Lower lobe of right lung (tissue), 2 donors: Measurements from ENCODE around the gene DNM3. TPM values are rescaled to one million over a fixed set of nuclear protein-coding genes. Genes with fewer than 3 reads are reported as not detected.

ENCODE experiments used
- ATAC-seq, 2 donors: fragments of 200-7000 bp; cut with Tn5 transposase; one replicate each; pipeline ENCODE4 v1.9.1; 2020 to 2022; ENCODE audit warnings: mild to moderate bottlenecking in 2 of 2, moderate library complexity in 2 of 2
- DNase-seq: peaks from one replicate; pipeline ENCODE4 v3.0.0-alpha.2; 2020
- H3K27ac ChIP-seq: fragments of 200-600 bp; one replicate; pipeline ENCODE4 v1.8.0; 2022
- H3K27me3 ChIP-seq: fragments of 200-600 bp; one replicate; pipeline ENCODE4 v1.8.0; 2022; ENCODE audit warnings: low read depth
- H3K36me3 ChIP-seq: fragments of 200-600 bp; one replicate; pipeline ENCODE4 v1.8.0; 2022; ENCODE audit warnings: mild to moderate bottlenecking
- H3K4me1 ChIP-seq: fragments of 200-600 bp; one replicate; pipeline ENCODE4 v1.8.0; 2022
- H3K4me3 ChIP-seq: fragments of 200-600 bp; one replicate; pipeline ENCODE4 v1.8.0; 2022; ENCODE audit warnings: mild to moderate bottlenecking
- H3K9me3 ChIP-seq: fragments of 200-600 bp; one replicate; pipeline ENCODE4 v1.8.0; 2022
- CTCF ChIP-seq: fragments of 200-600 bp; IDR thresholded peaks from one replicate; pipeline ENCODE4 v1.8.0; 2022; ENCODE audit warnings: antibody characterized with exemption, mild to moderate bottlenecking
- intact Hi-C: fragments of 100-400 bp; cut with DNase I; formaldehyde crosslinking; loops from one replicate; pipeline ENCODE4 v1.11.0; 2022
- total RNA-seq: library from RNA; stranded (reverse); fragmentation: NEBNext Ultra II Directional; extraction: Animal tissue kit (Norgen Biotek cat#: 25700); gene quantifications from one replicate; pipeline ENCODE4 v1.2.1, GENCODE V29; 2021
- donor health status: DM: no; HTN: yes; CAD: no; lungs with severe emphysema.

The DNM3 gene
- total RNA-seq, 1 donor from 2014 or later: 12.4 TPM

DNA sequence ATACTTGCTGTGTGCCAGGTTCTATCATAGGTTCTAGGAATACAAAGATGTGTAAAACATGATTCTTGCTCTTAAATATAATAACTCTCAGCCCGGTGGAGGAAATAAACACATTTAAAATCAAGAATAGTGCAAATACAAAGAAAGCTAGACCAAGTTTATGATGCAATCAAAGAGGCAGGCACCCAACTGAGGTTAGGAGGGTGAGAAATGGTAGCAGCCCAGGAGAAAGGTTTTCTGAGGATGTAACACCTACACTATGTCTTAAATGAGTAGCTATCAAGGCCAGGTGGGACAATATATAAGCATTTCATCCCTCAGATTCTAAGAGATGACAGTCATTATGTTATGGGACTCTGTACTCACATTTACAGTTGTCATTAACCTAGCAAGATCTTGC, 612.3 kb downstream of the DNM3 start:
- peaks cover 9% of the 10 kb centered on the region for H3K4me1 ChIP-seq
- no peaks in the 10 kb centered on the region for H3K36me3 ChIP-seq
- H3K27me3 ChIP-seq: no peaks in the 10 kb centered on the region
- intact Hi-C loops: no loop called here
- H3K9me3 ChIP-seq: no peaks in the 10 kb centered on the region
- DNase-seq: no peak
- no peak overlapping the region for H3K27ac ChIP-seq
- no peak for TF ChIP-seq CTCF
- no peak overlapping the region for H3K4me3 ChIP-seq
- no peak for ATAC-seq

- no peak overlapping the region for H3K27ac ChIP-seq
- intact Hi-C loops: no loop called here
- no peak for TF ChIP-seq CTCF
- no peaks in the 10 kb centered on the region for H3K27me3 ChIP-seq
- no peak for ATAC-seq
- no peak for DNase-seq
- H3K36me3 ChIP-seq: no peaks in the 10 kb centered on the region
- H3K4me1 ChIP-seq: peaks cover 4% of the 10 kb centered on the region
- H3K9me3 ChIP-seq: no peaks in the 10 kb centered on the region
- H3K4me3 ChIP-seq: no peak overlapping the region
Observed at GRCh38 chr1:172455451-172455850, 614.2 kb downstream of the DNM3 start.

DNA sequence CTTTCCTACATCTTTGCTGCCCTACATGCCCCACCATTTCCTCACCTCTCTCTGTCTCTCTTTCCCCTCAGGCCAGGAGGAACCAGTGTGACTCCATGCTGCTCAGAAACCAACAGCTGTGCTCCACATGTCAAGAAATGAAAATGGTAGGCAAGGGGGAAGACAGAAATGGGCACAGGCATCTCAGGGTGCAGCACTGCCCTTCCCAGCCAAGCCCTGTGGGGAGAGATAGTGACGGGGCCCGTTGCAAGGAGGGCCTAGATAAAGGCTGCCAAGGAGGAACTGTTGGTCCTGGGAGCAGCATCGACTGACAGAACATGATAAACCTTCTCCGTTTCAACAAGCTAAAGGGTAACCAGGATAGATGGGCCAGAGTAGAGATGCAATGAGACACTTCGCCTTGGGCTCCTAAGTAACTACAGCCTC, 615.1 kb downstream of the DNM3 start:
- intact Hi-C loops: no loop called here
- no peaks in the 10 kb centered on the region for H3K9me3 ChIP-seq
- no peaks in the 10 kb centered on the region for H3K36me3 ChIP-seq
- H3K4me1 ChIP-seq: no peaks in the 10 kb centered on the region
- H3K27me3 ChIP-seq: no peaks in the 10 kb centered on the region
- H3K4me3 ChIP-seq: no peak overlapping the region
- DNase-seq: no peak
- ATAC-seq: no peak
- H3K27ac ChIP-seq: no peak overlapping the region
- no peak for TF ChIP-seq CTCF

- Histone ChIP-seq H3K4me1 (no peaks in the 10 kb centered on the region), H3K4me3 (no peak overlapping the region), H3K27me3 (no peaks in the 10 kb centered on the region), H3K36me3 (no peaks in the 10 kb centered on the region), H3K9me3 (no peaks in the 10 kb centered on the region), H3K27ac (no peak overlapping the region)
- no peak for TF ChIP-seq CTCF
- intact Hi-C loops: no loop called here
- DNase-seq (no peak), ATAC-seq (no peak)
Observed at GRCh38 chr1:172457479-172458130, 616.3 kb downstream of the DNM3 start.

DNA sequence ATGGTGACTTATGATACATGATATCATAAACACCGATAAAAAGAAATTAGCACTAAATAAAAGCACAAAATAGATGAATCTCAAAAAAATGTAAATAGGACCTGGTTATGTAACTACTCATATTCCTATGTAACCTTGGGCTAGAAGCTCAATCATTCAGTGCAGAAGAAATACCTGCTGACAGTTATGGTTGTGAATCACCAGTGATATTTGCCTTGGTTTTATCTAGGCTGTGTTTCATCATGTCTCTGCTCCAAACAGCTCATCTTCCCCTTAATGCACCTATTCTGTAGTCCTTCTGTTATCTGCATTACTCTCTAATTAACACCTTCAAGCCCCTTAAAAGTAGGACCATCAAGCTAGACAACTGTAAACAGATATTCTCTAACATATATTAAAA, 618.9 kb downstream of the DNM3 start:
- Histone ChIP-seq H3K27ac (no peak overlapping the region), H3K36me3 (no peaks in the 10 kb centered on the region), H3K4me3 (no peak overlapping the region), H3K9me3 (no peaks in the 10 kb centered on the region), H3K27me3 (no peaks in the 10 kb centered on the region), H3K4me1 (no peaks in the 10 kb centered on the region)
- intact Hi-C loops: no loop called here
- DNase-seq: no peak
- TF ChIP-seq CTCF: no peak
- no peak for ATAC-seq
